ENCODE measurements around the gene ZCCHC14. TPM values are rescaled to one million over a fixed set of nuclear protein-coding genes. Genes with fewer than 3 reads are reported as not detected.

ZCCHC14 gene
- polyA plus RNA-seq, 1 donor: 41.8 TPM

GRCh38 chr16:87431926-87432325 lies 60.9 kb downstream of the ZCCHC14 start:
- DNase-seq: no peak

- no peak for DNase-seq
Observed at GRCh38 chr16:87426423-87427215, 66.2 kb downstream of the ZCCHC14 start.

GRCh38 chr16:87425941-87426340 lies 66.9 kb downstream of the ZCCHC14 start:
- no peak for DNase-seq

- no peak for DNase-seq
Observed at GRCh38 chr16:87424266-87424665, 68.6 kb downstream of the ZCCHC14 start.

GRCh38 chr16:87423429-87423828 lies 69.4 kb downstream of the ZCCHC14 start:
- DNase-seq: no peak

- no peak for DNase-seq
Observed at GRCh38 chr16:87422106-87422505, 70.7 kb downstream of the ZCCHC14 start.

GRCh38 chr16:87421003-87421912 lies 71.6 kb downstream of the ZCCHC14 start:
- DNase-seq: no peak

GRCh38 chr16:87420026-87421002 lies 72.5 kb downstream of the ZCCHC14 start:
- no peak for DNase-seq

- DNase-seq: no peak
Observed at GRCh38 chr16:87418644-87419043, 74.2 kb downstream of the ZCCHC14 start.

GRCh38 chr16:87418216-87418615 lies 74.6 kb downstream of the ZCCHC14 start:
- DNase-seq: no peak

GRCh38 chr16:87417528-87417910 lies 75.3 kb downstream of the ZCCHC14 start:
- DNase-seq: no peak

- no peak for DNase-seq
Observed at GRCh38 chr16:87416826-87417527, 75.8 kb downstream of the ZCCHC14 start.

GRCh38 chr16:87415441-87415840 lies 77.4 kb downstream of the ZCCHC14 start:
- DNase-seq: no peak

- DNase-seq: no peak
Observed at GRCh38 chr16:87414251-87414680, 78.6 kb downstream of the ZCCHC14 start.

- DNase-seq: no peak
Observed at GRCh38 chr16:87412996-87413421, 79.8 kb downstream of the ZCCHC14 start.

- no peak for DNase-seq
Observed at GRCh38 chr16:87412371-87412995, 80.3 kb downstream of the ZCCHC14 start.

GRCh38 chr16:87411375-87412271 lies 81.2 kb downstream of the ZCCHC14 start:
- DNase-seq: no peak

- DNase-seq: no peak
Observed at GRCh38 chr16:87410968-87411367, 81.9 kb downstream of the ZCCHC14 start.

- DNase-seq: no peak
Observed at GRCh38 chr16:87410530-87410929, 82.3 kb downstream of the ZCCHC14 start.

GRCh38 chr16:87409781-87410180 lies 83.0 kb downstream of the ZCCHC14 start:
- no peak for DNase-seq

Measured in left kidney (tissue), 2 donors.